GM13976 (cell line): ENCODE measurements around the gene EED.

ENCODE experiments used
- DNase-seq: peaks from one replicate; pipeline ENCODE4 v3.0.0; 2012; ENCODE audit warnings: low spot score
- CTCF ChIP-seq: IDR thresholded peaks from 2 replicates; pipeline ENCODE4 v1.5.1; 2012; ENCODE audit warnings: borderline replicate concordance, mild to moderate bottlenecking; ENCODE audit not compliant: insufficient read depth; ENCODE audit errors: extremely low read depth, missing control alignments, control extremely low read depth
- in situ Hi-C: fragments of 300-500 bp; cut with MboI; formaldehyde crosslinking; loops from one replicate; pipeline ENCODE4 v1.12.0; 2022; ENCODE audit warnings: low sequenced_read_pairs, mixed read lengths, inconsistent platforms; ENCODE audit not compliant: unreplicated experiment

Gene EED

DNA sequence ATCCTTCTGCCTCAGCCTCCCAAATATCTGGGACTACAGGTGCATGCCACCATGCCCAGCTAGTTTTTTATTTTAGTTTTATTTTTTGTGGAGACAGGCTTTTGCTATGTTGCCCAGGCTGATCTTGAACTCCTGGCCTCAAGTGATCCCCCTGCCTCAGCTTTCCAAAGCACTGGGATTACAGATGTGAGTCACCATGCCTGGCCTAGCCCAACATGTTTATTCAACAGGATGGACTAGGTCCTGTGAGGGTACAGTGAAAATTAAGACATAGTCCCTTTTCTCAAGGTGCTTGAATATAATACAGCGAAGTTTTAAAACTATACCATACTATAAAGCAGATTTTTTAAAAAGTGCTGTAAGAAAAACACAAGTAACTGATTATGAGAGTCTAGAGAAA is 45.2 kb upstream of the EED start:
- in situ Hi-C loops, result loop anchor here (10.0 kb wide), 1 partner anchor 155 kb away; no protein-coding TSS in a partner anchor
- no peak for DNase-seq
- TF ChIP-seq CTCF, result no peak

GRCh38 chr11:86201371-86201884 is 43.1 kb upstream of the EED start:
- in situ Hi-C loops, result no loop called here
- TF ChIP-seq CTCF, result no peak
- no peak for DNase-seq

DNA sequence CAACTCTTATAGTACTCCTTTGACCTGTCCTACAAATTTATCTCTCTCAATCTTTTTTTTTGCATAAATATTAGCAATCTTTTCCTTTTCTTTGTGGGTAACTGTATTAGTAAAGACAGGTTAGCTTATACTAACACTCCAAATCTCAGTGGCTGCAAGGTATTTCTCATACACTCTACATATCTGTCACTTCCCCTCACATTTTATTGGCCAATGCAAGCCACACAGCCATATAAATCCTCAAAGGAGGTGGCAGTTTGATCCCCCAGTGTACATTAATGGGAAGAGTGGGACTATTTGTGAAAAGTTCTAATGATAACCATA is 42.6 kb upstream of the EED start:
- no peak for DNase-seq
- no peak for TF ChIP-seq CTCF
- in situ Hi-C loops, result no loop called here

DNA sequence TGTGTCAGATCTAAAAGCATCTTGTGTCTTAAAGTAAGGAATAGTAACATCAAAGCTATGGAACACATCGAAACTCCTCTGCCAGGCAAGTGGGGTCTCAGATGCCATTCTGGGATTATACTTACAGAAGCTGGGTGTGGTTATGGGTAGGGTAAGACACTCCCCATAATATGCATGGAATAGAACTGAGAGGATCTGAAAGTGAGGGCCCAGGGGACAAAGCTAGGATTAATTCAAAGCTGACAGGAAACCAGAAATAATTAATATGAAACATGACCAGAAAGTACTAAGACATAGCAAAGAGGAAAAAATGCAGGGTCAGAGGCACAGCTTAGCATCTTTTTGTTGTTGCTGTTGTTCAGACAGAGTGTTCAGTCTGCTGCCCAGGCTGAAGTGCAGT is 40.2 kb upstream of the EED start:
- in situ Hi-C loops, result no loop called here
- no peak for TF ChIP-seq CTCF
- DNase-seq, result no peak

DNA sequence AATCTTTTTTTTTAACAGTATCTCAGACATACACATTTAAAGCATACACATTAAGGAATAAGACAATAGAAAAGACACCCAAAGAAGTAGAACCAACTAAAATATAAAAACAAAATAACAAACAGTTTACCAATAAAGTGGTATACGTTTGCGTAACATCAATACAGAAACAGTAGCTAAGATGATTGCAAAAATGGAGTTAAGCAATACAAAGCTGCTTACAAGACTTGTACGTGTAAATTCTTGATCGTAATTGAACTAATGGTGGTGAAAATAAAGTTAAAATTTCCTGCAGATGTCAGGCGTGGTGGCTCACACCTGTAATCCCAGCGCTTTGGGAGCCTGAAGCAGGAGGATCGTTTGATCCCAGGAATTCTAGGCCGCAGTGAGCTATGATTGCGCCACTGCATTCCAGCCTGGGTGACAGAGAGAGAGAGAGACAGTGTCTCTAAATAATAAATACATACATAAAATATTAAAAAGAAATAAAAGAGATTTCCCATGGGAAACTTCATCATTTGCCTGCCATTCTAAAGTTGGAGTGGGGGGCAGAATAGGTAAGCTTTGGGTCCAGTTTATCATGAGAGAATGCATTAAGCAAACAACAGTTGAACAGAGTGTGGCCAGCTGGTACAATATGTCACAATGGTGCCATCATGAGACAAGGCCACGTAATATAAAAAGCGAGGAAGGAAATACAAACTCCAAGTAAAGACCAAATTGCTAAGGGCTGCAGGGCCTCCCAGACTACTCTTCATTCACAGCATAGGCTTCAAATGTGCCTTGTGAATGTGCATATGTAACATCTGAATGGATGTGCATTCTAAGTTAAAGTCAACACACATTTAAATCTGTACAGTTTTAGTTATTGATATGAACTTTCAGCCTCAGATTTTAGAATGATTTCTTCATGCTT is 38.9 kb upstream of the EED start:
- no peak for DNase-seq
- TF ChIP-seq CTCF, result no peak
- in situ Hi-C loops, result no loop called here

- DNase-seq, result no peak
- no peak for TF ChIP-seq CTCF
- in situ Hi-C loops, result no loop called here
These were observed 38.2 kb upstream of the EED start for GRCh38 chr11:86206337-86206695.
